Psoas muscle (tissue), 8 donors: ENCODE measurements around the gene LRFN2. TPM values are rescaled to one million over a fixed set of nuclear protein-coding genes. Genes with fewer than 3 reads are reported as not detected.

Experiments used
- ATAC-seq, 4 donors: fragments of 200-7000 bp; cut with Tn5 transposase; one replicate each; pipeline ENCODE4 v1.9.1; 2020; ENCODE audit warnings: moderate library complexity in 3 of 4, mild to moderate bottlenecking in 2 of 4
- DNase-seq, 2 donors: peaks; one replicate each; pipeline ENCODE4 v3.0.0-alpha.2; 2020
- H3K27ac ChIP-seq: fragments of 200-600 bp; one replicate; pipeline ENCODE4 v1.8.0; 2022
- H3K27me3 ChIP-seq, 3 donors: fragments of 200-600 bp in 1 of 3; one replicate each; pipeline versions ENCODE4 v1.6.1 to v1.8.0; 2013 to 2022; ENCODE audit warnings: low read length in 2 of 3, mild to moderate bottlenecking in 2 of 3, moderate library complexity in 1 of 3; ENCODE audit not compliant: insufficient read depth in 3 of 3
- H3K36me3 ChIP-seq, 2 donors: fragments of 200-600 bp in 1 of 2; one replicate each; pipeline versions ENCODE4 v1.6.1 to v1.8.0; 2013 to 2022; ENCODE audit warnings: low read depth in 1 of 2, mild to moderate bottlenecking in 1 of 2, moderate library complexity in 1 of 2; ENCODE audit not compliant: insufficient read depth in 1 of 2
- H3K4me1 ChIP-seq: fragments of 200-600 bp; one replicate; pipeline ENCODE4 v1.8.0; 2022
- H3K4me3 ChIP-seq: fragments of 200-600 bp; one replicate; pipeline ENCODE4 v1.8.0; 2022; ENCODE audit warnings: mild to moderate bottlenecking
- H3K9me3 ChIP-seq: fragments of 200-600 bp; one replicate; pipeline ENCODE4 v1.8.0; 2022
- CTCF ChIP-seq: fragments of 200-600 bp; IDR thresholded peaks from one replicate; pipeline ENCODE4 v1.8.0; 2022; ENCODE audit warnings: antibody characterized with exemption
- WGBS, 3 donors: extraction: QIAGEN DNeasy Blood & Tissue Kit; methylation state at CpG; one replicate each; pipeline versions ENCODE4 v1.1.6 to v1.1.7; 2013; 5-methylcytosine and 5-hydroxymethylcytosine counted together
- intact Hi-C, 2 donors: fragments of 100-400 bp; cut with DNase I; formaldehyde crosslinking; loops; one replicate each; pipeline versions ENCODE4 v1.11.0 to v1.14.2; 2022
- polyA plus RNA-seq, 3 donors: library from polyadenylated mRNA; stranded (reverse); fragments of 200-250 nt; gene quantifications; one replicate each; pipeline ENCODE4 v1.2.3, GENCODE V29; 2013
- total RNA-seq, 4 donors: library from RNA; stranded (reverse); fragmentation: NEBNext Ultra II Directional in 2 of 4; extraction: Animal tissue kit (Norgen Biotek cat#: 25700) in 2 of 4; gene quantifications; one replicate each; pipeline versions ENCODE4 v1.2.1 to v1.2.4, GENCODE V29; 2021 to 2023
- donor health status: healthy with polysubstance abuse.
- donor health status: DM: no; HTN: no; CAD: no; lungs with moderate emphysema.
- donor health status: Bipolar disorder and iron deficiency.
- donor health status: healthy.
- donor health status: DM: yes; HTN: yes; CAD: no.
- donor health status: DM: no; HTN: no; CAD: no.
- donor health status: DM: no; HTN: no; CAD: no.
- donor health status: DM: yes; HTN: yes; CAD: no.

Gene LRFN2
- total and polyA plus RNA-seq, 7 donors: 0.06 TPM; not detected in 6

GRCh38 chr6:40373267-40373666, 213.9 kb downstream of the LRFN2 start:
- TF ChIP-seq CTCF: no peak
- Histone ChIP-seq H3K4me1 (peaks cover 9% of the 10 kb centered on the region), H3K27me3 (no peaks in the 10 kb centered on the region), H3K27ac (no peak overlapping the region), H3K9me3 (no peaks in the 10 kb centered on the region), H3K36me3 (no peaks in the 10 kb centered on the region), H3K4me3 (no peak overlapping the region)
- no peak for DNase-seq
- intact Hi-C loops: no loop called here
- ATAC-seq: no peak

- ATAC-seq: no peak
- Histone ChIP-seq H3K36me3 (no peaks in the 10 kb centered on the region), H3K4me3 (no peak overlapping the region), H3K4me1 (peaks cover 7% of the 10 kb centered on the region), H3K27ac (no peak overlapping the region), H3K9me3 (peaks cover 3% of the 10 kb centered on the region), H3K27me3 (no peaks in the 10 kb centered on the region)
- no peak for DNase-seq
- intact Hi-C loops: no loop called here
- no peak for TF ChIP-seq CTCF
- WGBS, 3 donors: 80 to 89% (median 82%) methylated on average over 2 of the region's 2 CpGs
Observed at GRCh38 chr6:40371621-40372020, 215.5 kb downstream of the LRFN2 start.

- peaks cover 1% of the 10 kb centered on the region for H3K4me1 ChIP-seq
- no peaks in the 10 kb centered on the region for H3K27me3 ChIP-seq
- no peak for TF ChIP-seq CTCF
- H3K36me3 ChIP-seq: no peaks in the 10 kb centered on the region
- no peak for ATAC-seq
- peaks cover 6% of the 10 kb centered on the region for H3K9me3 ChIP-seq
- intact Hi-C loops: no loop called here
- no peak overlapping the region for H3K4me3 ChIP-seq
- H3K27ac ChIP-seq: no peak overlapping the region
- WGBS, 3 donors: 87 to 100% (median 92%) methylated on average over 1 of the region's 1 CpG
- no peak for DNase-seq
Observed at GRCh38 chr6:40371095-40371494, 216.1 kb downstream of the LRFN2 start.

GRCh38 chr6:40369891-40370290, 217.3 kb downstream of the LRFN2 start:
- no peak for TF ChIP-seq CTCF
- no peak overlapping the region for H3K27ac ChIP-seq
- no peaks in the 10 kb centered on the region for H3K27me3 ChIP-seq
- 37 to 51% (median 49%) methylated on average over 1 of the region's 1 CpG for WGBS, 3 donors
- intact Hi-C loops: no loop called here
- H3K9me3 ChIP-seq: peaks cover 6% of the 10 kb centered on the region
- ATAC-seq (no peak), DNase-seq (no peak)
- H3K36me3 ChIP-seq: no peaks in the 10 kb centered on the region
- H3K4me1 ChIP-seq: no peaks in the 10 kb centered on the region
- H3K4me3 ChIP-seq: no peak overlapping the region

GRCh38 chr6:40369042-40369441, 218.1 kb downstream of the LRFN2 start:
- no peaks in the 10 kb centered on the region for H3K4me1 ChIP-seq
- 54 to 70% (median 58%) methylated on average over 2 of the region's 2 CpGs for WGBS, 3 donors
- no peak overlapping the region for H3K4me3 ChIP-seq
- TF ChIP-seq CTCF: no peak
- H3K9me3 ChIP-seq: peaks cover 6% of the 10 kb centered on the region
- no peaks in the 10 kb centered on the region for H3K27me3 ChIP-seq
- no peak for ATAC-seq
- DNase-seq: no peak
- no peak overlapping the region for H3K27ac ChIP-seq
- intact Hi-C loops: no loop called here
- no peaks in the 10 kb centered on the region for H3K36me3 ChIP-seq
